Measurements from ENCODE around the gene PBX3. TPM values are rescaled to one million over a fixed set of nuclear protein-coding genes. Genes with fewer than 3 reads are reported as not detected.

PBX3 gene
- total RNA-seq, 1 experiment from 2014 or later: 46.0 TPM

GRCh38 chr9:125856331-125856730 lies 109.2 kb downstream of the PBX3 start:
- Mint-ChIP-seq H3K27ac (no peak overlapping the region), H3K9me3 (peaks cover 0 to 6% of the 10 kb centered on the region in 2 experiments; a peak in 2 of 5 replicates), H3K4me3 (no peak overlapping the region; a peak in 1 of 5 replicates), H3K36me3 (ENCODE audit: insufficient read depth in 1 of 3, low read depth in 3 of 3) (peaks cover 0 to 9% (median 5%) of the 10 kb centered on the region in 3 experiments; a peak in 3 of 7 replicates), H3K4me1 (peaks cover 2 to 7% of the 10 kb centered on the region in 2 experiments; a peak in 1 of 4 replicates), H3K27me3 (ENCODE audit: low read depth) (no peaks in the 10 kb centered on the region)
- Histone ChIP-seq H3K79me1 (ENCODE audit: insufficient read depth, low read depth, low read length, poor library complexity, severe bottlenecking) (no peaks in the 10 kb centered on the region), H4K20me1 (ENCODE audit: control insufficient read depth, insufficient read depth, insufficient read length) (no peaks in the 10 kb centered on the region), H2BK15ac (ENCODE audit: low read depth, low read length) (no peak overlapping the region), H2BK120ac (ENCODE audit: low read depth, low read length, poor library complexity, severe bottlenecking) (no peak overlapping the region), H3K9me3 (ENCODE audit: control insufficient read depth, low read depth, low read length) (no peaks in the 10 kb centered on the region), H2AK5ac (ENCODE audit: insufficient read length, low read length) (no peak overlapping the region), H3K23me2 (ENCODE audit: insufficient read length, low read depth, low read length, poor library complexity, severe bottlenecking) (no peaks in the 10 kb centered on the region), H2AFZ (ENCODE audit: low read length) (no peak overlapping the region), H3K27me3 (ENCODE audit: insufficient read depth, low read length) (no peaks in the 10 kb centered on the region), H3K4me2 (ENCODE audit: insufficient read depth, insufficient read length, low read length) (no peak overlapping the region), H3K23ac (ENCODE audit: insufficient read length, low read depth, low read length) (no peak overlapping the region), H4K91ac (ENCODE audit: insufficient read length, low read depth, low read length) (no peak overlapping the region), H3K18ac (ENCODE audit: insufficient read length, low read depth, low read length) (no peak overlapping the region), H3K79me2 (ENCODE audit: insufficient read depth, low read length) (peaks cover 2% of the 10 kb centered on the region; the same call in 1 of the 2 replicates), H4K5ac (ENCODE audit: insufficient read length, low read depth, low read length) (no peak overlapping the region), H3K27ac (ENCODE audit: insufficient read length, low read depth, low read length) (no peak overlapping the region), H2BK12ac (ENCODE audit: insufficient read length, low read depth, low read length) (no peak overlapping the region), H3T11ph (ENCODE audit: low read length) (no peak overlapping the region), H4K8ac (replicated peaks; ENCODE audit: insufficient read length, low read depth, low read length) (no peak overlapping the region), H3K4ac (ENCODE audit: low read depth, low read length) (no peak overlapping the region), H2BK5ac (ENCODE audit: insufficient read length, low read length) (no peak overlapping the region), H3K56ac (ENCODE audit: insufficient read length, low read depth, low read length) (no peak overlapping the region), H2BK20ac (ENCODE audit: low read depth, low read length, poor library complexity, severe bottlenecking) (no peak overlapping the region), H3K4me1 (ENCODE audit: insufficient read depth, low read length) (no peaks in the 10 kb centered on the region), H3K14ac (ENCODE audit: insufficient read depth, low read length) (no peak overlapping the region), H3K9ac (ENCODE audit: extremely low read depth, insufficient read length, low read length) (no peak overlapping the region)
- no CpG with 5 or more reads among the region's 9 CpGs for WGBS (ENCODE audit: extremely low coverage, insufficient read length, low lambda C conversion rate)
- TF ChIP-seq CTCF (conservative IDR thresholded peaks at IDR 0.05): no peak
- no peak for DNase-seq
